Measurements from ENCODE around the gene PLCL1.

PLCL1 gene

GRCh38 chr2:198060277-198060676, 255.9 kb downstream of the PLCL1 start:
- DNase-seq (ENCODE audit: low read depth), result no peak

- no peak for DNase-seq (ENCODE audit: low read depth)
These were observed 258.4 kb downstream of the PLCL1 start for GRCh38 chr2:198062826-198063225.

GRCh38 chr2:198063242-198063641, 258.8 kb downstream of the PLCL1 start:
- no peak for DNase-seq (ENCODE audit: low read depth)

GRCh38 chr2:198065322-198065721, 260.9 kb downstream of the PLCL1 start:
- no peak for DNase-seq (ENCODE audit: low read depth)

GRCh38 chr2:198066597-198066996, 262.2 kb downstream of the PLCL1 start:
- no peak for DNase-seq (ENCODE audit: low read depth)

GRCh38 chr2:198072655-198073054, 268.3 kb downstream of the PLCL1 start:
- DNase-seq (ENCODE audit: low read depth), result no peak

- DNase-seq (ENCODE audit: low read depth), result no peak
These were observed 268.9 kb downstream of the PLCL1 start for GRCh38 chr2:198073253-198073652.

GRCh38 chr2:198077477-198077876, 273.1 kb downstream of the PLCL1 start:
- DNase-seq (ENCODE audit: low read depth), result no peak

- DNase-seq (ENCODE audit: low read depth), result no peak
These were observed 276.7 kb downstream of the PLCL1 start for GRCh38 chr2:198080879-198081765.

- DNase-seq (ENCODE audit: low read depth), result no peak
These were observed 279.8 kb downstream of the PLCL1 start for GRCh38 chr2:198084156-198084555.

- no peak for DNase-seq (ENCODE audit: low read depth)
These were observed 291.6 kb downstream of the PLCL1 start for GRCh38 chr2:198096002-198096401.

- DNase-seq (ENCODE audit: low read depth), result no peak
These were observed 292.6 kb downstream of the PLCL1 start for GRCh38 chr2:198096965-198097364.

GRCh38 chr2:198097630-198098029, 293.2 kb downstream of the PLCL1 start:
- no peak for DNase-seq (ENCODE audit: low read depth)

GRCh38 chr2:198098386-198098785, 294.0 kb downstream of the PLCL1 start:
- no peak for DNase-seq (ENCODE audit: low read depth)

- DNase-seq (ENCODE audit: low read depth), result peak; percentile 18
These were observed 294.5 kb downstream of the PLCL1 start for GRCh38 chr2:198098918-198099317.

GRCh38 chr2:198100346-198100745, 296.0 kb downstream of the PLCL1 start:
- DNase-seq (ENCODE audit: low read depth), result no peak

- no peak for DNase-seq (ENCODE audit: low read depth)
These were observed 297.3 kb downstream of the PLCL1 start for GRCh38 chr2:198101688-198102087.

GRCh38 chr2:198102120-198102519, 297.7 kb downstream of the PLCL1 start:
- DNase-seq (ENCODE audit: low read depth), result no peak

- no peak for DNase-seq (ENCODE audit: low read depth)
These were observed 298.5 kb downstream of the PLCL1 start for GRCh38 chr2:198102856-198103255.

- no peak for DNase-seq (ENCODE audit: low read depth)
These were observed 302.4 kb downstream of the PLCL1 start for GRCh38 chr2:198106621-198107385.

- no peak for DNase-seq (ENCODE audit: low read depth)
These were observed 308.9 kb downstream of the PLCL1 start for GRCh38 chr2:198113316-198113715.

GRCh38 chr2:198114064-198114463, 309.7 kb downstream of the PLCL1 start:
- no peak for DNase-seq (ENCODE audit: low read depth)

- no peak for DNase-seq (ENCODE audit: low read depth)
These were observed 310.8 kb downstream of the PLCL1 start for GRCh38 chr2:198115201-198115600.

All from HS-5 (cell line).